ENCODE data around the gene RNF19B.

RNF19B gene

DNA sequence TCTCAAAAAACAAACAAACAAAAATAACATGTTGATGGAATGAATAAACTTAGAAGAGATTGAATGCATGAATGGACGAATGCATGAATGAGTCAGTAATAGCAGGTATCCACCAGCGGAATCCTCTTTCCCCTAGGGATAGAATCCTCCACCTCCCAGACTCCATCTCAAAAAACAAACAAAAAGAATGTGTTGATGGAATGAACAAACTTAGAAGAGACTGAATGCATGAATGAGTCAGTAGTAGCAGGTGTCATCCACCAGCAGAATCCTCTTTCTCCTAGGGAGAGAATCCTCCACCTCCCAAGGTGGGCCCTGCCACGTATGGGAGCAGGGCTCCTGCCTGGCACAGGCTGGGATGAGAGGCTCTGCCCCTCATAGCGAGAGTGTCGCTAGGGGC lies 26.8 kb upstream of the RNF19B start:
- H3K27ac ChIP-seq: no peak overlapping the region

DNA sequence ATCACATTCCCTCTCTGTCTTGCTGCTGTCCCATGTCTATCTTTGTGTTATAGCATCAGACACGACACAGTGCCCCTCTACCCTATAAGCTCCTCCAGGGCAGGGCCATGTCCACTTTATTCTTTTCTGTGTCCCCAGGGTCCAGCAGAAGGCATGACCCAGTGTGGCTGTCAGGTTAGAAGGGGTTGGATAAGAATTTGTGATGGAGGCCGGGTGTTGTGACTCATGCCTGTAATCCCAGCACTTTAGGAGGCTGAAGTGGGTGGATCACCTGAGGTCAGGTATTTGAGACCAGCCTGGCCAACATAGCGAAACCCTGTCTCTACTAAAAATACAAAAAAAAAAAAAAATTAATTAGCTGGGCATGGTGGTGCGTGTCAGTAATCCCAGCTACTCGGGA lies 26.3 kb upstream of the RNF19B start:
- TF ChIP-seq, protein P1, sequence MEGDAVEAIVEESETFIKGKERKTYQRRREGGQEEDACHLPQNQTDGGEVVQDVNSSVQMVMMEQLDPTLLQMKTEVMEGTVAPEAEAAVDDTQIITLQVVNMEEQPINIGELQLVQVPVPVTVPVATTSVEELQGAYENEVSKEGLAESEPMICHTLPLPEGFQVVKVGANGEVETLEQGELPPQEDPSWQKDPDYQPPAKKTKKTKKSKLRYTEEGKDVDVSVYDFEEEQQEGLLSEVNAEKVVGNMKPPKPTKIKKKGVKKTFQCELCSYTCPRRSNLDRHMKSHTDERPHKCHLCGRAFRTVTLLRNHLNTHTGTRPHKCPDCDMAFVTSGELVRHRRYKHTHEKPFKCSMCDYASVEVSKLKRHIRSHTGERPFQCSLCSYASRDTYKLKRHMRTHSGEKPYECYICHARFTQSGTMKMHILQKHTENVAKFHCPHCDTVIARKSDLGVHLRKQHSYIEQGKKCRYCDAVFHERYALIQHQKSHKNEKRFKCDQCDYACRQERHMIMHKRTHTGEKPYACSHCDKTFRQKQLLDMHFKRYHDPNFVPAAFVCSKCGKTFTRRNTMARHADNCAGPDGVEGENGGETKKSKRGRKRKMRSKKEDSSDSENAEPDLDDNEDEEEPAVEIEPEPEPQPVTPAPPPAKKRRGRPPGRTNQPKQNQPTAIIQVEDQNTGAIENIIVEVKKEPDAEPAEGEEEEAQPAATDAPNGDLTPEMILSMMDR (IDR thresholded peaks at IDR 0.05): no peak
- no peak for TF ChIP-seq ZFX (IDR thresholded peaks at IDR 0.05; ENCODE audit: borderline replicate concordance)
- H3K27ac ChIP-seq: no peak overlapping the region

More for the DNA sequence above, 26.8 kb upstream of the RNF19B start:
- no peak for TF ChIP-seq ZFX (IDR thresholded peaks at IDR 0.05; ENCODE audit: borderline replicate concordance)
- TF ChIP-seq, protein P1 (IDR thresholded peaks at IDR 0.05): no peak

DNA sequence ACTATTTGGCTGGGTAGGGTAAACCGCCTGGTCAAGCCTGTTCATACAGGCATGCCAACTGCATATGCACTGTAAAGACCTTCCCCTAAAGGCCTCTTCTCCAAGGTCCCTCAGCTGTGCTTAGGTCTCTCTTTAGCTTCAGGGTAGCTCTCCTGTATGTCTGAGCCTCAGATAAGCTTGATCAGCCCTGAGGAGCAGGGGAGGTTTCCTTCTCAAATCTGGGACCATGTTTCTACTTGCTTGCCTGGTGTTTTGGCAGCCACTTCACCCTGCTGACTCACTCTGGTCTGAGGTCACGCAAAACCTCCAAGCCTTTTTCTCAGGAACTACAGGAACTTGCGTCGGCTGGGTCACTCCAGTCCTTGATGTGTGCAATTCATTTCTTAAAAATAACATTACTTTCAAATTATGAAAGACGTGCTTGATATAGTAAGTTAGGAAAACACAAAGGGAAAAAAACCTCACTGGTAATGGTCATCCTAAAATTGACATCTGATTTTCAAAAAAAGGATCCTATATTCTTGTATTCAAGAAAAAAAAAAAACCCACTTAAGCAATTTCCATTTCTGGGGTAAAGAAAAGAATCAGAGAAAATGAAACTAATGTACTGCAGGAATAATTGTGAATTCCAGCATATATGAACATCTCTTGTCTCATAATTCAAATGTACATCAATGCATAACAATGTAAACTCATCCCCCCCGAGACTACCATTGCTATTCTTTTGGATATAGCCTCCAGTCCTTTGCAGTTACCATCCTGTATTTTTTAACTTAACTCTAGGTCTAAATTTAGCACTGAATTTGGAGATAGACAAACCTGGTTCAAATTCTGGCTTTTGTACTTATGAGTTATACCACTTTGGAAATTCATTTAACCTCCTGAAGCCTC lies 24.8 kb upstream of the RNF19B start:
- TF ChIP-seq, protein P1 (IDR thresholded peaks at IDR 0.05): no peak
- no peak for TF ChIP-seq ZFX (IDR thresholded peaks at IDR 0.05; ENCODE audit: borderline replicate concordance)
- H3K27ac ChIP-seq: no peak overlapping the region

DNA sequence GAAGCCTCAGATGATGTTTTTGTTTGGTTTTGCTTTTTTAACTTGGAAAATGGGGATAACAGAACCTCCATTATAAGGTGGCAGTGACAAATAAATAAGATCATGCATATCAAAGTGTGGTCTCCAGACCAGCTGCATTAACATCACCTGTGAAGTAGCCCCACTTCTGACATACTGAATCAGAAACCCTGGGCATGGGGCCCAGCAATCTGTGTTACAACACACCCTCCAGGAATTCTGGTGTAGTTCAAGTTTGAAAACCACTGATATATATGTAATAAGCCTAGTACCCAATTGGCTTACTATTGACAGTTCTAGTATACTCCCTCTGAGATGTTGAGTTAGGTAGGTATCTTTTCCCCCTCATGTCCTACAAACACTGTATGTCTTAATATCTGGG lies 24.1 kb upstream of the RNF19B start:
- H3K27ac ChIP-seq: no peak overlapping the region
- TF ChIP-seq, protein P1 (IDR thresholded peaks at IDR 0.05): no peak
- TF ChIP-seq ZFX (IDR thresholded peaks at IDR 0.05; ENCODE audit: borderline replicate concordance): no peak

DNA sequence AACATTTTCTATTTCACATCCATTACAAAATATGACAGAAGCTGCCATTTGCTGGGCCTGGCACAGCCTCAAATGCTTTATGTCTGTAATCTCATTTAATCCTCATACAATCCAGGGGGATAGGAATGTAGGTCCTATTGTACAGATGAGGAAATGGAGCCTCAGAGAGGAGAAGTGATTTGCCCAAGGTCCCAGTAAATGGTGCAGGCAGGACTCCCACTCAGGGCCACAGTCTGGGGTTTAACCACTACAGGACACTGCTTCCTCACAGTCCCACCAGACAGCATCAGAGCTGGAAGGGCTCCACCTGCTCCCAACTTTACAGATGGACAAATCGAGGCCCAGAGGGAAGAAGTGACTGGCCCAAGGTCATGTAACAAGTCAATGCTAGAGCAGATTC lies 20.6 kb upstream of the RNF19B start:
- no peak for TF ChIP-seq ZFX (IDR thresholded peaks at IDR 0.05; ENCODE audit: borderline replicate concordance)
- TF ChIP-seq, protein P1 (IDR thresholded peaks at IDR 0.05): no peak
- H3K27ac ChIP-seq: no peak overlapping the region

DNA sequence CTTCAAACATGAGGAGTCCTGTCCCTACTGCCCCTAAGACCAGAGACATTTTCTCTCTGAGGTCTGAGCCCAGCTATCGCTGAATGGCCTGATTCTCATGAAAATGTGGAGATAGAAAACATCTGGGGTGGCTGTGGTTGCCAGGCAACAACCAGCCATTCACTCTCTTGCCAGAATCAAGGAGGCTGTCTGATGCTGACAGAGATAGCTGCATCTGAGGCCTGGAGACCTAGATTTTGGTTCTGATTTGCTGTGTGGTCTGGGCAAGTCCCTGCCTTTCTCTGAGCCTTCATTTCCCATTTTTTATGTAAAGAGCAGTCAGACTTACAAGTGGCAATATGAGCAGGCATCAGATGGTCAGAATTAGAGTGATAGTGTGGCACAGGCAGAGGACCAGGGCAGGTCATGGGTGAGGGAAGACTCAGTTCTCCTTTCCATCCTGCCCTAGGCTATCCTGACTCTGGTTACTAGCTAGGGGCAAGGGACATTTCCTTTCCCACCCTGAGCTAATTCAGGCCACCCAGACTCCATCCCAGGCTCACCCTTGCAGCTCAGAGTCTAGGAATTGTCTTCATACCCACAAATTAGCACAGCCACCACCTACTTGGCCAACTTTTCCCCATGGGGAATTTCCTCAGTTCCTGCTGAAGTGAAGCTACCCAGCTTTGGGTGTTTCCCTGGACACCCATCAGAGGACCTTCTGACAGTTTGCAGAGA lies 20.0 kb upstream of the RNF19B start:
- TF ChIP-seq, protein P1 (IDR thresholded peaks at IDR 0.05): no peak
- TF ChIP-seq ZFX (IDR thresholded peaks at IDR 0.05; ENCODE audit: borderline replicate concordance): no peak
- no peak overlapping the region for H3K27ac ChIP-seq

DNA sequence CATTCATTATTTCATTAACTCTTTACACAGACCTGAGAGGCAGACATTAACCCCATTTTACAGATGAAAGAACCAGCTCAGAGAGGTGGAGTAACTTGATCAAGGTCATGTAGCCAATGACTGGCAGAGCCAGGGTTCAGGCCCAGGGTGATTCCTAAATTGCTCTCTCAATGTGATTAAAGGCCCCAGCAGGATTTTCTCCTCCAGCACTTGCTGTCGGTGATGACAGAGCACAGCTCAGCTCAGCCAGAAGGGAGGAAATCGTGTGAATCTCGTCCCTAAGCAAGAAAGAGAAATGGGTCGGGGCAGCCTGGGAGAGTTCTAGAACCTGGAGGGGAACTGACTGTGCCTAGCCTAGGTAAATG lies 19.5 kb upstream of the RNF19B start:
- H3K27ac ChIP-seq: no peak overlapping the region

More for the DNA sequence above, 19.5 kb upstream of the RNF19B start:
- TF ChIP-seq, protein P1 (IDR thresholded peaks at IDR 0.05): no peak
- TF ChIP-seq ZFX (IDR thresholded peaks at IDR 0.05; ENCODE audit: borderline replicate concordance): no peak
